C4-2B (cell line): ENCODE results near the gene NRP1.

Experiments used
- ZFX ChIP-seq: fragments of 450-650 bp; IDR thresholded peaks from 2 replicates; pipeline ENCODE4 v1.6.1; 2017
- TF ChIP-seq, protein P1 (sequence below): fragments of 450-650 bp; conservative IDR thresholded peaks from 2 replicates; pipeline ENCODE4 v1.5.1; 2017; ENCODE audit warnings: mild to moderate bottlenecking

GRCh38 chr10:33133557-33133956 lies 200.9 kb downstream of the NRP1 start:
- TF ChIP-seq ZFX, result no peak
- TF ChIP-seq, protein P1, sequence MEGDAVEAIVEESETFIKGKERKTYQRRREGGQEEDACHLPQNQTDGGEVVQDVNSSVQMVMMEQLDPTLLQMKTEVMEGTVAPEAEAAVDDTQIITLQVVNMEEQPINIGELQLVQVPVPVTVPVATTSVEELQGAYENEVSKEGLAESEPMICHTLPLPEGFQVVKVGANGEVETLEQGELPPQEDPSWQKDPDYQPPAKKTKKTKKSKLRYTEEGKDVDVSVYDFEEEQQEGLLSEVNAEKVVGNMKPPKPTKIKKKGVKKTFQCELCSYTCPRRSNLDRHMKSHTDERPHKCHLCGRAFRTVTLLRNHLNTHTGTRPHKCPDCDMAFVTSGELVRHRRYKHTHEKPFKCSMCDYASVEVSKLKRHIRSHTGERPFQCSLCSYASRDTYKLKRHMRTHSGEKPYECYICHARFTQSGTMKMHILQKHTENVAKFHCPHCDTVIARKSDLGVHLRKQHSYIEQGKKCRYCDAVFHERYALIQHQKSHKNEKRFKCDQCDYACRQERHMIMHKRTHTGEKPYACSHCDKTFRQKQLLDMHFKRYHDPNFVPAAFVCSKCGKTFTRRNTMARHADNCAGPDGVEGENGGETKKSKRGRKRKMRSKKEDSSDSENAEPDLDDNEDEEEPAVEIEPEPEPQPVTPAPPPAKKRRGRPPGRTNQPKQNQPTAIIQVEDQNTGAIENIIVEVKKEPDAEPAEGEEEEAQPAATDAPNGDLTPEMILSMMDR, result no peak
